OCI-M2 (cell line): Measurements from ENCODE around the gene SLCO4A1.
"Not testable (repeated sequence)": the region's sequence is repeated elsewhere in the genome, so short reads cannot be mapped to it uniquely, and the experiment has no call there.

Source experiments
- DNase-seq: peaks from one replicate; lab custom pipeline; 2025; ENCODE audit not compliant: unreplicated experiment; lab: John Stamatoyannopoulos, UW

The SLCO4A1 gene

GRCh38 chr20:62622178-62622876, 20.0 kb upstream of the SLCO4A1 start:
- DNase-seq, result no peak

DNA sequence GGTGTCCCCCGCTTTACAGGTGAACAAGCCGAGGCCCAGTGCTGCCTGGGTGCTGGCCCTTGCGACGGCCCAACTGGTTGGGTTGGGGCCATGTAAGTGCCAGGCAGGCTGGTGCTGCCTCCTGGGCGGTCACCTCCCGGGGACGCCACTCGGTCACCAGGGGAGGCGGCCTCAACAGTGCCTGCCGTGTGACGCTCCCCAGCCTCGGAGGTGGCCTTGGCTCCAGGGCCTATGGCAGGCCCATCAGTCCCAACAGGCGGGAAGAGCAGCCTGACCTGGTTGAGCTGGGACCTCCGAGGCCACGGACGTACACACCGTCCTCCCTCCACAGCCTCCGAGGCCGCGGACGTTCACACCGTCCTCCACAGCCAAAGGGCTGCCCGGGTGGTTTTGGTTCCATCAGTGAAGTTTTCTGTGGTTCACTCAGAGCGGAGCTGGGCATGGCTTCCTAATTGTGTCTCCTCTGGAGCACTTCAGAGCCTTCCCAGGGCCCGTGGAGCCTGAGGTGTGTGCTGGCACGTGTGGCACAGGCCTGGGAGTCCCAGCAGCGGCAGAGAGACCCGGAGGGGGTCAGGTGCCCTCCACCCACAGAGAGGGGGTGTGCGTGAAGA, 19.3 kb upstream of the SLCO4A1 start:
- DNase-seq, result no peak

- peak; percentile 74 for DNase-seq
Observed at GRCh38 chr20:62623488-62624324, 18.6 kb upstream of the SLCO4A1 start.

DNA sequence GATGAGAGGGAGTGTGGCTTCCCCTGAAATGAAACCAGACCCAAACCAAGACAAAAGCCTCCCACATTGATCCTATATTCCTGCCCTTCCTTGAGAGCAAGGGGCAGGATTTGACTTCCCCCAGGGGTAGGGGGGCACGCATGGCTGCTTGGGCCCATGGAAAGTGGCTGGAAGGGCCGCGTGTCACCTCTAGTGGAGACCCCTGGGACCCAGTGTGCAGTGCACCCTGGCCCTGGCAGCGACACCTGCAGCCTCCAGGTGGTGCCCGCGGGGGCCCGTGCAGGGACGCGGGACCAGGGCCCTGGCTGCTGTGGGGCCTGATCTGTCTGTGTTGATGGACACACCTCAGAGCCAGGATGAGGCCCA, 18.0 kb upstream of the SLCO4A1 start:
- DNase-seq, result no peak

- no peak for DNase-seq
Observed at GRCh38 chr20:62624719-62625453, 17.4 kb upstream of the SLCO4A1 start.

DNA sequence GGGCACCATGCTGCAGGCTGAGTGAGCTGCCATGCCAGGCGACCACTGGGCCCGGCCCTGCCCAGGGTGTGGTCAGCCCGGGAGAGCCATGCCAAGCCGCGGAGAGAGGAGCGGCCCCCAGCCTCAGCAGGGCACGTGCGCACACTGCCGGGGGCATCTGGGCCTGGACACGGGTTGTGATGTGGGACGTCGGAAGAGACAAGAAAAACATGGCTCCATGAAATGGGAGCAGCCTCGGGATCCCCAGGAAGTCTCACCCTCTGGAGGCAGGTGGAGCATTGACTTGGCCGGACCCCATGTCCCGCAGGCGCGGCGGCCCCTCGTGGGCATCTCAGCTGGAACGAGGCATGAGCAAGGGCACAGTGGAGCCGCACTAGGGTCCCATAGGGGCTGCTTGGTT, 16.8 kb upstream of the SLCO4A1 start:
- no peak for DNase-seq

GRCh38 chr20:62625921-62626547, 16.3 kb upstream of the SLCO4A1 start:
- no peak for DNase-seq

DNA sequence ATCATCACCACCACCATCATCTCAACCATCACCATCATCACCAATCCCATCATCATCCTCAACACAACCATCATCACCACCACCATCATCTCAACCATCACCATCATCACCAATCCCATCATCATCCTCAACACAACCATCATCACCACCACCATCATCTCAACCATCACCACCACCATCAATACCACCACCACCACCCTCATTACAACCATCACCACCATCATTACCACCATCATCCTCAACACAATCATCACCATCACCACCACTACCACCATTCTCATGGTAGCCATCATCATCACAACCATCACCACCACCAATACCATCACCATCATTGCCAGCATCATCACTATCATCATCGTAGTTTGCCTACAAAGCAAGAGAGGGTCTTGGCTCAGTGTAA, 14.9 kb upstream of the SLCO4A1 start:
- not testable (repeated sequence) for DNase-seq

- no peak for DNase-seq
Observed at GRCh38 chr20:62627901-62628612, 14.2 kb upstream of the SLCO4A1 start.

GRCh38 chr20:62628691-62629090, 13.6 kb upstream of the SLCO4A1 start:
- no peak for DNase-seq

DNA sequence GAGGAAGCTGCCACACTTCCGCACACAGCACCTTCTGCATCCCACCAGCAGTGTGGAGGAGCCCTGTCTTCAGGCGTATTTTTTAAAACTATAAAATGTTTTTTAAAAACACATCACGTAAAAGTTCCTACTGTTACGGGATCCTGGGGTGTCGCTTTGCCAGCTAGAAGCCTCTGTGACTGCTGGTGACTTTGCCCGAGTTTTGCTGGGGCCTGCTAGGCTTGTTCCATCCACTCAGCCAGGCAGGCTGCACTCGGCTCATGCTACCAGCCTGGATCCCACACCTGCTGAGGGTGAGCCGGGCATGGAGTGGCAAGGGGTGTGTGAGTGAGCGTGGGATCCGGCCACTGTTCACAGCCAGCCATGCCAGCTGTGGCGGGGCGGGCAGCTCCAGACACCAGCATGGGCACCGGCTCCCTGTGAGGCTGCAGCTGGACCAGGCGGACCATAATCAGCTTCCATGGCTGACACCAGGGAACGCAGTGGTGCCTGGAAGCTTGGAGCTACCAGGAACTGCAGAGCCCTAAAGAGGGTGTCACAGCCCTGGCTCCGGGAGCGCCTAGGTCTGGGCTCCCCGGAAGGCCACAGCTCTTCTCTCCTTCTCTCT, 12.3 kb upstream of the SLCO4A1 start:
- DNase-seq, result no peak

DNA sequence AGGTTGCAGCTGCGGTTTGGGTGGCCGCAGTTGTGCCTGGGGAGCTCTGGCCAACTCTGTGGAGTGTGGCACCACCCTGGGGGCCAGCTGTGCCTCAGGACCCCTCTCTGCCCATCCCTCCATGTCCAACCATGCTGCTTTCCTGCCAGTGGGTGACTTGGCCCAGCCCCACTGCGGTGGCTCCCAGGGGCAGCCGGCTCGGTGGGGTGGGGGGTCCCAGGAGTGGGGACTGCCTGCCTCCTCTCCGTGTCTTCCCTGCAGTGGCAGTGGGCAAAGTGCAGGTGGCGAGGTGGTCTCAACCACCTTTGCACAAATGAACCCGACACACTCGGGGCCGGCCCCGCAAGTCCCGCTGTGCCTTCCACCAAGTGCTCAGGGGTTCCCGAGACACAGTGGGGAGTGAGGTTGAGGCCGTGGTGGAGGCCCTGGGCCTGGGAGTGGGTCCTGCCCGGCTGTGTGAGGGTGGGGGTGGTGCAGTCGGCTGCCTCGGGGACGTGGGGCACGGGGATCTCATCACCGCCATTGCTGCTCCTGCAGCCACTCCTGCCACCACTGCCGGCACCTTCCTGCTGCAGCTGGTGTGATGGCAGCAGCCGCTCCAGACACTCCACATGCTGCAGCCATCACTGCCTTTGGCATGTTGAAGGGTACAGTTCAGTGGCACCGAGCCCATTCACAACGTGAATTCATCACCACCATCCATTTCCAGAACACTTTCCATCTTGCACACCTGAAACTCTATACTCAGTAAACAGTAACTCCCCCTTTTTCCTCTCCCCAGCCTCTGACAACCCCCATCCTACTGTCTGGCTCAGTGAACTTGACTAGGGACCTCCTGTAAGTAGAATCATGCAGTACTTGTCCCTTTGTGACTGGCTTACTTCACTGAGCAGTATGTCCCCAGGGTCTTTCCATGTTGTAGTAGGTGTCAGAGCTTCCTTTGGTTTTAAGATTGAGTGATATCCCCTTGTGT, 10.7 kb upstream of the SLCO4A1 start:
- DNase-seq, result no peak

DNA sequence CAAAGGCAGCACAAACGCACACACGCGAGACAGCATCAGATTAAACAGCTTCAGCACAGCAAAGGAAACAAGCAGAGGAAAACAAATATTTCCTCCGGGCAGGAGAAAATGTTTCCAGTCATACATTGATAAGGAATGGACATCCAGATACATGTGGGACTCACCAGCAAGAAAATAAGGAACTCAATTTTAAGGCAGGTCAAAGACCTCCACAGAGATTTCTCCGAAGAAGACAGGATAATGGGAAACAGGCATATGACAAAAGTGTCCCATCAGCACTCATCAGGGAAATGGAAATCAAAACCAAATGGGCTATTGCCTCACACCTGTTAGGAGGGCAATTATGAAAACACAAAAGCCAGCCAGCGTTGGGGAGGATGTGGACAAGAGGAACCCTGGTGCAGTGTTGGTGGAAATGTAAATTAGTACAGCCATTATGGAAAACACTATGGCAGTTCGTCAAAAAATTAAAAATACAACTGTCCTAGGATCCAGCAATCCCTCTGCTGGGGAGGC, 9.7 kb upstream of the SLCO4A1 start:
- no peak for DNase-seq

DNA sequence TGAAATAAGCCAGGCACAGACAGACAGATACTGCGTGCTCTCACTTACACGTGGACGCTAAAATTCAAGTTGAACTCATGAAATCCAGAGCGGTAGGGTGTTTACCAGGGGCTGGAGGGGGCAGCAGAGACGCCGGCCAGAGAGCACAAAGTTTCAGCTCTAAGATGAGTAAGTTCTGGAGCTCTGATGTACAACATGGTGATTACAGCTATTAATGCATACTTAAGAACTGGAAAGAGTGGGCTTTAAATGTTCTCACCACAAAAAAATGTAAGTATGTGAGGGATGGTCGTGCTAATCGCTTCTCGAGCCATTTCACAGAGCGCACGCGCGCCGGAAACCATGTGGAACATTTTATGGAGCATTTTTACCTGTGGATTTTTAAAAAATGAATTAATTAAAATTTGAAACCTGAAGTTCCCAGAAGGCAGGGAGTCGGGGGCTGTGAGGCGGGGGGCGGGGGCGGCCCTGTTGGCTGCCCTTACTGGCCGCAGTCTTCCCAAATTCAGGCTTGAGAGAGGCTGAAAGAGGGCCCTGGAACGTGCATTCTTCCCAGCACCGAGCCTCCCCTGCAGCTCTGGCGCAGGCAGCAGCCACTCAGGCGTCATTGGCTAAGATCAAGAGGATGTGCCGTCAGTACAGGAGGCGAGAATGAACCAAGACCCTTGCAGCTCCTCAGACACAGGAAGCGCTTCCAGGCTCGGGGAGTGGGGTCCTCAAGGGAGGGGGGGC, 8.5 kb upstream of the SLCO4A1 start:
- no peak for DNase-seq

DNA sequence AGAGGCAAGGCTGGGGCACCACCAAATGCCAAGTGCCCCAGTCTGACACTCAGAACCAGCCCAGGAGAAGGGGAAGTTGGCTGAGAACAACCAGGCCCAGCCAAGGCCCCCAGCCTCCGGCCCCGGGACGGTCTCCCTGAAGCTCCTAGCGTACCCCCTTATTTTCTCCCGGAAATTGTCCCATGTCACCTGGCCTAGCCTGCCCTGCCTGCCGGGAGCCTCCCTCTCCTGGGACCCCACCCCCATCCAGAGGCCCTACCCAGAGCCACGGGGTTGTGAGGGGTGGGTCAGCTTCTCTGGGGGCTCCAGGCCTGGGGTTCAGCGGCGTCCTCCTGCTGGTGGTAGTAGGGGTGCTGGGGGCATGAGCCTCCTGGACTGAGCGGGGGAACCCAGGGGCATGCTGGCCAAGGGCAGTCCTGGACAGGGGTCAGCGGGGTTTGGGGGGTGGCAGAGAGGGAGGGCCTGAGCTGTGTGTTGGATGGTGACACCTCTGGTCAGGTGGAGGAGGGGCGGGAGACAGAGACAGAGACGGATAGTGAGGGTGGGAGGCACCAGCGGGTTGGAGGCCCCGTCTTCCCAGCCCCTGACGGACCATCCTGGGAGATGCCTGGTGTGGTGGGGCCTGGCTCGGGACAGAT, 7.9 kb upstream of the SLCO4A1 start:
- no peak for DNase-seq

- no peak for DNase-seq
Observed at GRCh38 chr20:62635232-62635631, 7.1 kb upstream of the SLCO4A1 start.

GRCh38 chr20:62635852-62636251, 6.5 kb upstream of the SLCO4A1 start:
- no peak for DNase-seq
